Middle frontal gyrus (tissue), 1 donor: ENCODE data around the gene NFIA.

Experiments used
- DNase-seq: peaks from one replicate; pipeline ENCODE4 v3.0.0-alpha.2; 2015; ENCODE audit warnings: low spot score; ENCODE audit errors: extremely low spot score

The NFIA gene

GRCh38 chr1:61329556-61329955, 247.2 kb downstream of the NFIA start:
- no peak for DNase-seq

GRCh38 chr1:61330018-61330417, 247.7 kb downstream of the NFIA start:
- DNase-seq: no peak

GRCh38 chr1:61330571-61330970, 248.2 kb downstream of the NFIA start:
- no peak for DNase-seq

GRCh38 chr1:61332196-61332753, 249.9 kb downstream of the NFIA start:
- DNase-seq: no peak

DNA sequence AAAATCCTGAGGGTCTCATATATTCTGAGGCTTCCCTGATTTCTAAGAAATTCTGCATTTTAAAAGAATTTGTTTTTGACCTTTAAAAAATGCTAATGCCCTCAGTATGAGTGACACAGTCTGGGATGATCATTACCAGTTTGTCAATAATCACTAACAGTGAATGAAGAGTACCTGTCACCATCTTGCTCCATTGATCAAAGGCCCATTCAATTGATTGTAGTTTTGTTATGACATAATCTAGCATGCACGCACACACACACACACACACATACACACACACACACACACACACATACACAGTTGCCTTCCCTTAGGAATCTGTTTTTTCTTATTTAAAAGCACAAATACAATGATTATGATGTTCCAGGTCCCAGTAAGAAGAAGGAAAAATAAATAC, 250.4 kb downstream of the NFIA start:
- no peak for DNase-seq

DNA sequence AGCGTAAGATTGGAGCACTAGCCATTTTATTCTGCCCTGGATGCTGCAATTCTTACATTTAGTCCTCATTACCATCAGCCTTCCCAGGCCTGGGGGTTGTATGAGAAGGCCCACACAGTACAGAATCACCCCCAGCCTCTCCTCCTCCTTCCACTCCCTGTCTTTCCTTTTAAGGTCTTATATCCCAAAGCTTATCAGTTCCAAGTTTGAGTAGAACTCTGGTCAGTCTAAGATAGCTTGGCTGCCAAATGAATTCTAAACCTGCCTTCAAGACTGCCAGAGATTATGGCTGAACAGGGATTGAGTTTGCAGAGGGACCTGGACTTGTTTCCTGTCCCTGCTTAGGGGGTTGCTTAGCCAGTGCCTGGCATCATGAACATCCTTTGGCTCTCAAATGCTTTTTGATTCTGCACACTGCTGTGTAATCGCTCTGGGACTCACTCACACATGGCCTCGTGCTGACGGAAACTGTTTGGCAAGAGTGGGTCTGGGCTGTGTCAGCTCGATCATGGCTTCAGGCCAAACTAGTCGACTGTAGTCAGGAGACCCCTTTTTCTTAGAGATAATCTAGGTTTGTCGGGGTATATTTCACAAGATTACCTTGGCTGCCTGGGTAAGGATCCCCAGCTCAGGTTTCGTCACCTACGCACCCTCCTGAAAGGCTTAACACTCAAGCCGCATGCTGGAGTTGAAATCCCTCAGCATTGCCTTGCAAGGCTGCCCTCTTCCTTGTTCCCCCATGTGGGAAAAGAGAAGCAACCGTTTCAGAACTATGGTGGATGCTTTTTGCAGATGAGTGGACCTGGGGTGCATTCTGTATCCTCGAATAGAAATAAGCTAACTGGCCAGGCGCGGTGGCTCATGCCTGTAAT, 252.6 kb downstream of the NFIA start:
- DNase-seq: no peak

DNA sequence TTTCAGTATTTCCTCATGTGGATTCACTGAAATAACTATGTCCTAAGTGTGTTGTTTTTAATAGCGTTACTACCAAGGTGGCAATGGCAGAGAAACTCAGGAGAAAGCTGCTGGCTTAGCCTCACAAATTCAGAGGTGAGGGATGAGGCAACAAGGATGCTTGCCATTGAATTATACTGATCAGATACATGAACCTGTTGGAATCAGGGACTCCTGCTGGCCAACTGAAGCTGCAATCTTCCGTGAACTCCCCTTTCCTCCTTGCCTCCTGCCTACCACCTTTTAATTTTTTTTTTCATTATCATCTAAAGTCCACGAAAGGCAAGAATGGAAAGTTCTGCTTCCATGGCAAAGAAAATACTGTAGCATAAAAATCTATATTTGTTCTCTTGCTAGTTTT, 254.7 kb downstream of the NFIA start:
- DNase-seq: no peak

GRCh38 chr1:61337441-61337951, 255.1 kb downstream of the NFIA start:
- no peak for DNase-seq

- peak; percentile 74 for DNase-seq
Observed at GRCh38 chr1:61337981-61338848, 255.9 kb downstream of the NFIA start.

DNA sequence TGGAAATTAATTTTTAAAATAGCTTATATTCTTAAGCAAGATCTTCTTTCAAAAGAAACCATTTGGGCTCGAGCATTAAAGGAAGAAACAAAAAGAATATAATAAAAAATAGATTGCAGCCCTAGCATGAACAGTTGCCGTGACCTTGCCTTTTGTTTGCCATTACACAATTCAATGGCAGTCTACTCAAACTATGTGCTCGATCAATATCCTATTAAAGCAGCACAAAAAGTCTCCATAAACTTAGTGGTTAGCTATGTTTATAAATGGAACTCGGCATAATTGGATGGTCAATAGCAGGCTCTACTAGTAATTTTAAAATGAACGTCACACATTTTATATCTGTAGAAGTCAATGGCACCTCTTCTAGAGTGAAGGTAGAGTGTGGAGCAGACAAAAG, 256.5 kb downstream of the NFIA start:
- DNase-seq: no peak

DNA sequence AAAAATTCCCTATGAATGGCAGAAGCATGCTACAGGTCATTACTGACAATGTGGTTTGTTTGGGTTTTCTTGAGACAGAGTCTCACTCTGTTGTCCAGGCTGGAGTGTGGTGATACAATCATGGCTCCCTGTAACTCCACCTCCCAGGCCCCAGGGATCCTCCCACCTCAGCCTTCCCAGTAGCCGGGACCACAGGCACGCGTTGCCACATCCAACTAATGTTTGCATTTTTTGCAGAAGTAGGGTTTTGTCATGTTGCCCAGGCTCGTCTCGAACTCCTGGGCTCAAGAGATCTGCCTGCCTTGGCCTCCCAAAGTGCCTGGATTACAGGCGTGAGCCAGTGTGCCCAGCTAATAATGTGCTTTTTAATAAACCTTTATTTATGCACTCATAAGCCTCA, 259.1 kb downstream of the NFIA start:
- DNase-seq: no peak

GRCh38 chr1:61343734-61344420, 261.5 kb downstream of the NFIA start:
- DNase-seq: no peak

GRCh38 chr1:61344696-61345095, 262.3 kb downstream of the NFIA start:
- no peak for DNase-seq

GRCh38 chr1:61348025-61348665, 265.8 kb downstream of the NFIA start:
- DNase-seq: no peak

- no peak for DNase-seq
Observed at GRCh38 chr1:61352845-61353435, 270.6 kb downstream of the NFIA start.

DNA sequence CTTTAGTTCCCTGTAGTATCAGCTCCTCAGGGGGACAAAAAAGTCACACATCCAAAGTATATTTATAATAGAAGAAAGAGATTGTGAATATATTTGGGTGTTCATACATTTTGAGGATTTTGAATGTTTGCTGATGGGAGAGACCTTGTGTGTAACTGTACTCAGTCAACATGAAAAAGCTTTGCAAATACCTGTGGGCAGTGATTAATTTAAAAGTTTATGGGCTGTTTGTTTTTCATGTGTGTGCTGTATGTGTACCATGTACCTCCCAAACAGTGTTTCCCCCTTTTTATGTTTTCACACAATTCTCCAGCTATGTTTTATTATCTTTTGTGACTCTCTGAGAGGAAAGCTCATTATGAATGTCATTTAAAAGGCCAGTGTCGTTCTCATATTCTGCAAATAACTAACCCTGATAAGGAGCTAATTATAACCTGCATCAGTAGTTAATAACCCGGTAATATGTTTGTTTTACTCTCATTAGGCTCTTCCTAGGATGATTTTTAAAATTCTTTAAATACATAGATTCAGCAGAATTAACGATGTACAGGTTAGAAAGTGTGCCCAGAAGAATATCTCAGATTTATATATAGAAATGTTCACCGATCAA, 271.5 kb downstream of the NFIA start:
- no peak for DNase-seq

DNA sequence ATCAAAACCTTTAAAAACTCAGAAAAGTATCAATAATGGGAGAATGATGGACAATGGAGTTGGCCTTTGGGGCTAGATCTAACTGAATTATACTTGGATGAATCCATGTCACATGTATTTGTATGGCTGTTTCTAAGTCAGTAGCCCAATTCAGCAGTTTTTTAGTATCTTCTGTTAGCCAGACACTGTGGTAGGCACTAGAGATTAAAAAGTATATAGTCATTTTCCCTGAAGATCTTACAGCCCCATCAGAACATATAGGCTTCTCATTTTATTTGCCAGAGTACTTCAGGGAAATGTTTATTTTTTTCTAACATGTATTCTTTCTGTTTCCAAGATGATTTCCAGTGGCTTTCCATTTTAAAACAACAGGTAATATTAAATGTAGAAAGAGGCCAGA, 273.7 kb downstream of the NFIA start:
- DNase-seq: no peak

- DNase-seq: no peak
Observed at GRCh38 chr1:61356995-61357394, 274.6 kb downstream of the NFIA start.

- DNase-seq: no peak
Observed at GRCh38 chr1:61357539-61357938, 275.2 kb downstream of the NFIA start.
